GM19023 (cell line): ENCODE measurements around the gene OR9I1.

ENCODE experiments used
- ATAC-seq: cut with Tn5 transposase; IDR thresholded peaks from one replicate; pipeline ENCODE4 v1.9.1; 2021; ENCODE audit warnings: mild to moderate bottlenecking, moderate library complexity; ENCODE audit not compliant: unreplicated experiment

OR9I1 gene

GRCh38 chr11:58125469-58125868, at the start of gene OR9I1:
Gene OR9I1 (minus strand): TSS chr11:58125530. CDS start chr11:58119444, 6,086 bp downstream.
- no peak for ATAC-seq

GRCh38 chr11:58165504-58166106, 40.3 kb upstream of the OR9I1 start:
- no peak for ATAC-seq

GRCh38 chr11:58164990-58165389, 39.7 kb upstream of the OR9I1 start:
- no peak for ATAC-seq

- no peak for ATAC-seq
Observed at GRCh38 chr11:58164389-58164788, 39.1 kb upstream of the OR9I1 start.

GRCh38 chr11:58152781-58153180, 27.5 kb upstream of the OR9I1 start:
- no peak for ATAC-seq

- ATAC-seq = no peak
Observed at GRCh38 chr11:58142761-58143160, 17.4 kb upstream of the OR9I1 start.

GRCh38 chr11:58135171-58135570, 9.8 kb upstream of the OR9I1 start:
- ATAC-seq = no peak

GRCh38 chr11:58134151-58134550, 8.8 kb upstream of the OR9I1 start:
- ATAC-seq = no peak

- ATAC-seq = no peak
Observed at GRCh38 chr11:58133309-58134076, 8.2 kb upstream of the OR9I1 start.

GRCh38 chr11:58127350-58127749, 2.0 kb upstream of the OR9I1 start:
- ATAC-seq = no peak

- ATAC-seq = no peak
Observed at GRCh38 chr11:58121096-58121495, 4.2 kb downstream of the OR9I1 start.

- no peak for ATAC-seq
Observed at GRCh38 chr11:58097437-58097836, 27.9 kb downstream of the OR9I1 start.

- no peak for ATAC-seq
Observed at GRCh38 chr11:58086528-58086927, 38.8 kb downstream of the OR9I1 start.

- no peak for ATAC-seq
Observed at GRCh38 chr11:58075781-58076180, 49.5 kb downstream of the OR9I1 start.

GRCh38 chr11:58070585-58070984, 54.7 kb downstream of the OR9I1 start:
- ATAC-seq = no peak

- no peak for ATAC-seq
Observed at GRCh38 chr11:58068655-58069054, 56.7 kb downstream of the OR9I1 start.

- no peak for ATAC-seq
Observed at GRCh38 chr11:58067685-58068084, 57.6 kb downstream of the OR9I1 start.
